HG03135 (cell line): ENCODE measurements around the gene TLNRD1.
A peak's percentile ranks its signal among the peaks of the same experiment; 100 is the strongest.

Experiments used
- ATAC-seq: cut with Tn5 transposase; IDR thresholded peaks from one replicate; pipeline ENCODE4 v1.9.1; 2021; ENCODE audit warnings: mild to moderate bottlenecking, moderate library complexity; ENCODE audit not compliant: unreplicated experiment

TLNRD1 gene

DNA sequence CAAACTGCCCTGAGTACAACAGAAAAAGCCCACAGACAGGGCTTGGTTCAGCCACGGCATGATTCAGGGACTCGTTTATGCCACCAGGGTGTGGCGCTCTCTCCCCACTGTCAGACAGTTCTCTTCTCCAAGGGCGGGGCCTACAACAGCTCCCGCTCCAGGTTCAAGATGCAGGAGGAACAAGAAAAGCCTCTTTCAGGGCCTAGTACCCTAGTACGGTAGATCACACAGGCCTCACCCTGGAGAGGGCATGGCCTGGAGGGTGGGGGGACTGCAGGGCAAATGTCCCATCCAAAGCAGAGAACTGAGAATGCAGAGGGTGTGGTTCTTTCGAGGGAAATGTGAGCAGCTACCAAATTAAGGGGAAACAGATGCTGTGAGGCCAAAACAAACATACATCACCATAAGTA lies 23.1 kb upstream of the TLNRD1 start:
- no peak for ATAC-seq

DNA sequence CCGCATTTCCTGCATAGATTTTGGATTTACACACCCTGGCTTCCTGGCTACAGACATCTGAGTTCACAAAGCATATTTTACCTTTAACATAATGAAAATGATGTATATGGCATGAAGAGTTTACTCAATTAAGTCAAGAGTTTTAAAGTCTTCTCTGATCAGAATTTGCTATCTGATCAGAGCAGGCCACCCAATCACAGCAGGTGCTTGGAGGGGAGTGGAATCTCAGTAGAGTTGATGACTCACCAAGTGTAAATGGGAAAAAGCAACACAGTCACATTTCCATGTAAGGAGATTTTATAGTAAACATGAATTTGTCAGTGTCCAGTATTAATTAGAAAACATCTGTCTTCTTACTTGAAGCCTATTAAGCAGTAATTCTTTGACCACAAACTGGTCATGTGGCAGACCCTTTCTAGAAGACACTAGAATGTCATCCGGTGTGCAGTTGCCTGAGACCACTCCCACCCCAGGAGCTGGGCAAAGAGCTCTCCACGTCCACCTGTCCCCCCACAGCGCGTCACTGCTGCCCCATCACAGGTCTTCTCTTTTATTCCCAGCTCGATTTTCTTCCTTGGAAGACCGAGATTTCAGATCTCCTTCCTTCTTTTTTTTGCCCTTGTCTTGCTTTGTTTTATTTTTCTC lies 21.9 kb upstream of the TLNRD1 start:
- no peak for ATAC-seq

DNA sequence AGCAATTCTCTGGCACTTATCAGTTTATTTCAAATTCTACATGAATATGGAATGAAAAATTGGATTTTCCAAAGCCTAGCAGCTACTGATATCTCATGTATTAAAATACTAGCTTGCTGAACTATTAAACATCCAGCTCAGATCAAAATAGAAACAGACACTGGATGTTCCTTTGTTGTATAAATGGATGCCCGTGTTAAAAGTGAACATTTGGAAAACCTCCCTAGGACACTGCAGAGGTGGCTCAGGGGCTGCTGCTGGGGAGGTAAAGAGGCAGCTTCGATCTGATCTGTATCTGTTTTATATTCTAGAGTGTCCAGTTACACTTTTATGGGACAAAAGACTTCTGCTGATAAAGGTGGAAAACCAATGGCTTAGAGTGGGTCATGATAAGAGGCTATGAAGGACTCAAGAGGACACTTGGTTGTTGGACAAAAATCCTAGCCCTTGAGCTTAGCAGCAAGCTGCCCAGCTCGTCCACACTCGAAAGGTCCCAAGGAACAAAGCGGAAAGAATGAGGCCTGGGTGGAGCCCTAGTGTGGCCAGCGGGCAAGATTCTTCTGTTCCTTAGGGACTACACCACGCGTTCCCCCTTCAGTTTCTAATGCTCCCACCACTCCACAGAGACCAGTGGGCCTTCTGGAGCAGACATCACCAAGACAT lies 21.1 kb upstream of the TLNRD1 start:
- no peak for ATAC-seq

DNA sequence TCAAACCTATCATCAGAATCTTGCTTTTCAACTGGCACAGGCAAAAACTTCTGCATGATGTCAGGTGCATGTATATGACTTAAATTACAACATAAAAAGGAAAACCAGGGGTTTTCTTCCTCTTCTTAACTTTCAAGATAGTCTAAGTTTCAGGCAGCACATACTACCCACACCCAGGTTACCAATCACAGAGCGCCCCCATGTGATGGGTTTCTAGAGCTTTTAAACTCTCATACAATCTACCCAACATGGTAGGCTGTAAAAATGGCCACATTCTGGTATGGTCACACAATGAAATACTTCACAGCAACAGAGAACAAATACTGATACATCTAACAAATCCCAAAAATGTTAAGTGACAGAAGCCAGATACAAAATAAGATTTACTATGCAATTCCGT lies 18.5 kb upstream of the TLNRD1 start:
- ATAC-seq = no peak

DNA sequence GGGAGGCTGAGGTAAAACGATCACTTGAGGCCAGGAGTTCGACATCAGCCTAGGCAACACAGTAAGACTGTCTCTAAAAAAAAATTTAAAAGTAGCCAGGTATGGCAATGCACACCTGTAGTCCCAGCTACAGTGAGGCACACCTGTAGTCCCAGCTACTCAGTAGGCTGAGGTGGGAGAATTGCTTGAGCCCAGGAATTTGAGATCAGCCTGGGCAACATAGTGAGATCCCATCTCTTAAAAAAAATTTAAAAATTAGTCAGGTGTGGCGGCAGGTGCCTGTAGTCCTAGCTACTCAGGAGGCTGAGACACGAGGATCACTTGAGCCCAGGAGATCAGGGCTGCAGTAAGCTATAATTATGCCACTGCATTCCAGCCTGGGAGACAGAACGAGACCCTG lies 17.9 kb upstream of the TLNRD1 start:
- ATAC-seq = no peak

DNA sequence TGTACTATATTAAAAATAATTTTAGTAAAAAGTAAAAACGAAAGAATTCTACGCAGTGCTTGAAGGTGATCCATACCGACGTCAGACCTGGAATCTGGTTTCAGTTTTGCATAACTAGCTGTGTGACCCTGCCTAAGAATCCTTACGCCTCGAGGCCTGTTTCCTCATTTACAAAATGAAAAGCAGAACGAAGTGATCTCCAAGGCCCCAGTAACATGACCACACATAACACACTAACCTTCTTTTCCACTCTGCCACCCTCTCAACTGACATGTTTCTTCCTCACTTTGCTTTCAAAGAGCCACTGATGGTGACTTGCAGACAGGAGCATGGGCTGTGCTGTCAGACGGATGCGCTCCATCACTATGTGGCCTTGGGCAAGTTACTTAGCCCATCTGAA lies 15.9 kb upstream of the TLNRD1 start:
- ATAC-seq = no peak

DNA sequence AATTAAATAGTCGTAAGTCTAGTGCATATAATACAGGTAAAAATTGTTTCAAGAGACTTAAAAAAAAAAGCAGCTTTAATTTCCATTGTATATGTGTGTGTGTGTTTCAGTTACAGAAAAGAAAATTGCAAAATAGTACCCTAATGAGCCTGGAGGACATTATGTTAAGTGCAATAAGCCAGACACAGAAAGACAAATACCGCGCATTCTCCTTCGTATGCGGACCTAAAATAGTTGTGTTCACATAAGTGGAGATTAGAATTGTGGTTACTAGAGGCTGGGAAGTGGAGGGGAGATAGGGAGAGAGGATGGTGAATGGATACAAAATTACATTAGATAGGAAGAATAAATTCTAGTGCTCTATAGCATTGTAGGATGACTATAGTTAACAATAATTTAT lies 14.7 kb upstream of the TLNRD1 start:
- ATAC-seq = no peak

DNA sequence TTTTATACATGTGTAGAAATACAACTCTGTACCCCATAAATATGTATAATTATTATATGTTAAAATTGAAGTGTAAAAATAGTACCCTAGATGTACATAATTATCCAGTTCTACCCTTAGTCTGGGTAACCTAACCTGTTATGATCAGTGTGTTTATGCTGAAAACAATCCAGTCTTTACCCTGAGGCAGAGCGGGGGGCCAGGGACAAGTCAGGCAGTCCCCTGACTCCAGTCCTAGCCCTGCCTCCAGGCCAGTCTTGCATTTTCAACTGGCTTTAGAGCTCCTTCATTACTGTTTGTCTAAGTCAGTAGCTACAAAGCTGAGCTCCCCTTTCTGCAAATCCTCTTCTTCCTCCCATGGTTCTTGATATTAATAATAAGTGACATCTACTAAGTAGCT lies 14.2 kb upstream of the TLNRD1 start:
- no peak for ATAC-seq

DNA sequence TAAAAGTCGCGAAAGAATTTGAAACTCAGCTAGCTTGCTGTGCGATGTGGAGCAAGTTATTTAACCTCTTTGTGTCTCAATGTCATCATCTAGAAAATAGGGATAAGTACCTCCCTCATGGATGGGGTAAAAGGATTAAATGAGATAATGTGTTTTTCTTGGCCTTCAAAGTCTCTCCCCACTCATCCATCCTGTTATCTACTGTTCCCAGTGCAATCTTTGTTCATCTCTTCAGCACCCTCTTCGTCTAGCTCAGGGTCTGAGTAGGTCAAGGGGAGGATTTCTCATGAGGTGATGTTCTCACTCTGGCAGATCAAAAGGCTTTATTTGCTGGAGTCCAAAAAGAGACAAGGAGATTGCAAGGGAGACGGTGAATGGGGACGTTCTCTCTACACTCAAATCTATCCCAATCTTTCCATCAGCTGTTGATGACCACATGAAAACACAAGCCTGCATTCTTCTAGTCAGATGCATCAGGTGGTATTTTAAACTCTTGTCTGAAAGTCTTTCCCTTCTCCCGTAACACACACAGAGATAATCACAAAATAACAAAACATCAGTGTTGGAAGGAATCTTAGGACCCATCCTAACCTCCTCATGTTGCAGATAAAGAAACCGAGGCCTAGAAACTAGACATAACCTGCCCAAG lies 12.5 kb upstream of the TLNRD1 start:
- ATAC-seq = no peak

DNA sequence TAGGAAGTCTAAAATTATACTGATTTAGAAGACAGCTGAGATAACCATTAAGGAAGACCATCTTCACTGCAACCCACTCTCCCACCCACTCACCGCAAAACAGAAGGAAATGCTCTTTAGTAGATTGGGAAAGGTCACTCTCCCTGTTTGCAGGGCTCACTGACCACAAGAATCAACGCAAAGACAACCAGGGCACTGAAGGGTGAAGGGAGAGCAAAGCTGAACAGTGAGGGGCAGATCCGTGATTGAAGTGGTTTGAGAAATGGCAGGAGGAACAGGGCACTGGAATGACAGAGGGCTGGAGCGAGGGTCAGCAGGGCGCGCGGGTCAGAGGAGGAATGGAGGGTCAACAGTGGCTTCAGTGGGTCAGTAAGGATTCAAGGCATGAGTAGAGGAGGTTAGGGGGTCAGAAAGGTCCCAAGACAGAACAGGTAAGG lies 11.6 kb upstream of the TLNRD1 start:
- peak; percentile 1 for ATAC-seq

DNA sequence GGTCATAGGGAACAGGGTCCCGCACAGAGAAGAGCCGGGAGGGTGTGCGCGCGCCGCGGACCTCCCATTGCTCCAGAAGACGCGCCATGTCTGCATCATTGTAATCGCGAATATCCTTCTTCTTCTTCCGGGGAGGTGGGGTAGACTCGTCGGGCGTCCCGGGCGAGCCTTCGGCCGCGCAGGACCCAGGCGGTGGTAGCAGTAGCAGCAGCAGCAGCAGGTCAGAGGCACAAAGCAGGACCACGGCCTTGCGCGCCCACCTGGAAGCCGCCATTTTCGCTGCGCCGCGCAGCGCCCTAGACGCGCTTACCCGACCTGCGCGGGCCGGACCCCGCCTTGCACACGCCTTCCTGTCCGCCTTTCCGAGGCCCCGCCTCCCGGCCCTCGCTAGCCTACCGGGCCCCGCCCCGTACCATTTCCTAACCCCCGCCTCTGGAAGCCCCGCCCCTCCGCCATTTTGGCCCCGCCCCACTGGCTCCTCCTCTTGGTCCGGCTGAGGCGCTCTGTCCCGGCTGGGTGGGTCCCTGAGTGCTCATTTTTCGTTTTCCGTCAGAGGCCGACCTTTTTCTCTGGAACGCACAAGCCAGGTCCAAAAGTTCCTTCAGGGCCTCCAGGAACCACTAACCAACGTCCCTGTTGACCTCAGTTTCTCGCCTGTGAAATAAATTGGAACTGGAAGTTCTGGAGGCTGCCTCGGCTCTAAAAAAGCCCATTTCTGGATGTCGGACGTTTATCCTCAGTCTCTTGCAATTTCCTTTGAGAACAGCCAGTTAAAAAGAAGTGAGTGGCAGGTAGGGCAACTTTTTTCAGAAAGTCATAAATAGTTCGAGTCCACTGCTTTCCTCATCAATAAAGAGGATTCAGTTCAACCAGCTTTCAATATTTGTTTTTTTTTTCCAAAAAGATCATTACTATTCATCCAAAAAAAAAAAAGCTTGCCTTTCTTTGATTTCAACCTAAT lies 10.9 kb upstream of the TLNRD1 start, which contains the start of gene MESD:
Gene MESD (minus strand): TSS at position 302 of the 961 bp plus-strand sequence. CDS start 28 bp downstream, at position 274.
- ATAC-seq = peak; percentile 97

DNA sequence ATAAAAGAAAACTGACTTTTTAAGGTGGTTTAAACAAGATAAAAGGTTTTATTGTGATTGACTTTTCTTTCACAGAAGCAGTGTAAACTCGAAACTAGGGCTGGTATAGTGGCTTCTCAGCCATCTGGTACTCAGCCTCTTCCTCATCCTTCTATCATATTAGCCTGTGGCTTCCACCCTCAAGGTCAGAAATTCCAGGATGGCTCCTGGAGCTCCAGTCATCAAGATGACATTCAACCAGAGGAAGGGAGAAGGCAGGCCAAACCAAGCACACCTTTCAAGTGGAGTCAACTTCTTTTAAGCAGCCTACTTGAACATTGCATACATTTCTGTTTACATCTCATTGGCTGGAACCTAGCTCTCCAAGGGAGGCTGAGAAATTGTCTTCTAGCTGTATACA lies 9.8 kb upstream of the TLNRD1 start:
- no peak for ATAC-seq

DNA sequence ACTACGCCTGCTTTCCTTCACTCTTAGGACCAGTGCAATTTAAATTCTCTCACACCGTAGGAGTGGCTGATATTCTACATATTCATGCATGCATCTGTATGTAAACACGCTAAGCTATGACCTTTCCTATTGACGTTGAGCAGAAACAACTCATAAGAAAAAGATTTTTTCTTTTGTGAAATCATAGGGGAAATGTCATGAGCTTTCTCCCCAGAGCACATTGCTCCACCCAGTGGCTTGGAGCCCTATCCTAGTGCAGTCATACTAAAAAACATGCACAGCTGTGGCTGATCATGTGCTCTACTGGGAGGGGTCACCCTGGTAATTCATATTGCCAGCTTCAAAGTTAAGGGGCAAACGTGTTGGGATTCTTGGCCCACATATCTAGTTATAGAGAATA lies 9.3 kb upstream of the TLNRD1 start:
- no peak for ATAC-seq

DNA sequence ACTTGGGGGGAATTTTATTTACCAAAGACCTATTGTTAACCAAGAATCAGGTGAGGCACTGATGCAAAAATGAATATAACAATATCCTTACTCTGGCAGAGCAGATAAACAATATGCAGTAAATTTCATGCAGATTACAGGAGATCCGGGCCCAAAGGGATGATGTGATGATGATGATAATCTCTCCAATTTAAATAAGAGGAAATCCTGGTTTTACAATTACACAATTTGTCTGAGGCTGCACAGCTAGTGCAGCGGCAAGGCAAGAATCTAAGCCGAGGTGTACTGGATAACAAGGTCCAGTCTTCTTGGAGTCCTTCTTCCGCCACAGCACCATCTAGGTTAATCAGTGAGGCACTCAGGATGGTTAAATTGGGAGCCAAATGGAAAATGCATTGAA lies 8.7 kb upstream of the TLNRD1 start:
- no peak for ATAC-seq

DNA sequence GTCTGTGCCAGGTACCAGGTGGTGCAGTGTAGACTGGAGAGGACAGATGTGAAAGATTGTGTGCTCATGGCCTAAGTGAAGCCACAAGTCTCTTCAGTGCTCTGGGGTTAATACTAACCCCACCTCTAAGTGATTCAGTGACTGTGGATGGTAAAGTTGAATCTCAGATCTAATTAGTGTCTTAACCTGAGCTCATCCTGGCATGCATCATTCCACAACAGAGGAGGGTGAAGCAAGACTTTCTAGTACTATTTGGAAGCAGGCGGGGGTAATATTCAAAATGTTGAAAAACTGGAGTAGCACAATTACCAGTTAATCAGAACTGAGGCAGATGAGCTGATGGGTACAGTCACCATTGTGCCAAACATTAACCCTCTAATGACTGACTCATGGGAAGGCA lies 8.3 kb upstream of the TLNRD1 start:
- ATAC-seq = no peak

DNA sequence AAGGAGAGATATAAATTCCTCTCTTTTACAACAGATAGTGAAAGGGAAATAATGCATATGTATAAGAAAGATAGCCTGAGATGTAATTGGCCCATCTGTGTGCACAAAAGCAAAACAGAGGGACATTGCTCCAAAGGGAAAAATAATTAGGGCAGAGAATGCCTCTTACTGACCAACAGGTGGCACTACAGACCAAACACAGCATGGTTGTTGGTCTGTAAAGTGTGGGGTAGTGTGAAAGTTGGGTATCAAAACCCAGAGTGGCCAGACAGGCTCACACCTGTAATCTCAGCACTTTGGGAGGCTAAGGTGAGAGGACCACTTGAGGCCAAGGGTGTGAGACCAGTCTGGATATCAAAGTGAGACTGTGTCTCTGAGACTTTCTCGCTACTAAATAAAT lies 4.5 kb upstream of the TLNRD1 start:
- no peak for ATAC-seq

DNA sequence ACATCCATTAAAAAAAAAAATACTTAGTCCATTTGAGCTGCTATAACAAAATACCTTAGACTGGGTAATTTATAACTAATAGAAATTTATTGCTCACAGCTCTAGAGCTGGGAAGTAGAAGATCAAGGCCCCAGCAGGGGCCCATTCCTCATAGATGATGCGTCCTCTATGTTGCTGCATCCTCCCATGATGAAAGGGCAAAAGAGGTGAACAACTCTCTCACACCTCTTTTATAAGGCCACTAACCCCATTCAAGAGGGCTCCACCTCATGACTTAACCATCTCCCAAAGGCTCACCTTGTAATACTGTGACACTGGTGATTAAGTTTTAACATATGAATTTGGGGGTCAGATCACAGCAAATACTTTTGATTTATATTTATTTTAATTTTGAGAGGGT lies 3.0 kb upstream of the TLNRD1 start:
- no peak for ATAC-seq

DNA sequence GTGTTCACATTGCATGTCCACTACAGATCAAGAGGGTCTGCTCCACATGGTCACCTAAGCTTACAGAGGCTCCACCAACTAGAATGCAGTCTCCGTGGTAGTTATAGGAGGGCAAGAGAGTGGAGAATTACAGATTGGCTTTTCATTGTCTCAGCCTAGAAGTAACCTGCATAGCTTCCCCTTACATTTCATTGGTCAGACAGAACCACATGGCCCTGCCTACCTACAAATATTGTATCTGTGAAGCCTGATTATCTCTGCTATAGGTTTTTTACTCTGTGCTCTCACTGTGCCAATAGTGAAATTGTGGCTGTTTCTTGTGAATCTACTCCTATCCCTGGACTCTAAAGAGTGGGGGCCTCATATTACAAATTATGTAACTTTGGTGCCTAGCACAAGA lies 2.5 kb upstream of the TLNRD1 start:
- ATAC-seq = no peak

DNA sequence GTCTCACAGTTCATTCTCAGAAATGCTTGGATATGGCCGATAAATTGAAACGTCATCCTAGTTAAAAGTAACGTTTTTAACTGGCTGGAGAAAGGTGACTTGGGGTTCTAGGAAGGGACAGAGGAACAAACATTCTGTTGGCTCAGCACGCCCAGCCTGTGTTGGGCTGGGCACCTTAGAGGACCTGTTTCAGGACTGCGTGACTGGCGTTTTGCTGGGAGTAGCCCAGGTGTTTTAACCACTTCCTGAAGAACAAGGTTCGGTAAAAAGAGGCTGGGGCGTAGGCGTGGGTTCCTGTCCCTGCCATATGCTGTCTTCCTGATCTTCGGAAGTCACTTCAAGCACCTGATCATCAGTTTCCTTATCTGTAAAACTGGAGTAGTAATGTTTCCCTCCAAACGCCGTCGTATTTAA lies 1.1 kb upstream of the TLNRD1 start:
- ATAC-seq = peak; percentile 26

DNA sequence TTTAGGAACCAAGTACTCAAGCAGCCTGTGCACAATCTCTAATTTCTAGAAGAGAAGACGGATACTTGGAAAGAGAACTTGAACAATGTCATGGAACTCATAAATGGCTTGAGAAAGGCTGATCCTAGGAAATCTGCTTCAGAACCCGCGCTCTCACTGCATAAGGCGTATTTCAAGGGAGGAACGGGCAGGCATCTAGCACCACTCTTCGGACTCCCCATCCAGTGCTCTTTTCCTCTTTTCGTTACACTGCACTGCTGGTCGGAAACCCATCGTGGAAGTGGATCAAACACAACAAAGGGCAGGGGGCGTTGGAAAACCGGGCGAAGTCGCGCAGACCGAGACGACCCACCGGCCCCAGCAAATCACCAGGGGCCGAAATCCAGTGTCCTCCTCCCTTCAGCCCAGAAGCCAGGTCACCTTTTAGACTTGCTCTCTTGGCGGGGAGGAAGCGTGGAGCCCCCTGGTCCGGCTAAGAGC lies 539 bp upstream of the TLNRD1 start:
- no peak for ATAC-seq
